Cardiac muscle cell (in vitro differentiated cells and primary cell): ENCODE results near the gene ABHD16A. TPM values are rescaled to one million over a fixed set of nuclear protein-coding genes. Genes with fewer than 3 reads are reported as not detected.
A peak's percentile ranks its signal among the peaks of the same experiment; 100 is the strongest.

Experiments
- DNase-seq, 2 donors: peaks; one replicate each; pipeline versions ENCODE4 v3.0.0 to v3.0.0-alpha.2; 2010 to 2017; ENCODE audit warnings: low read depth in 1 of 2, low spot score in 1 of 2
- H3K27ac ChIP-seq: fragments of 200-600 bp; sonication (generic); 2 replicates; pipeline ENCODE4 v1.5.1; 2016
- H3K27me3 ChIP-seq: fragments of 200-600 bp; sonication (generic); 2 replicates; pipeline ENCODE4 v1.6.0; 2016; ENCODE audit warnings: control low read depth
- H3K36me3 ChIP-seq: fragments of 200-600 bp; sonication (generic); 2 replicates; pipeline ENCODE4 v1.5.1; 2016; ENCODE audit warnings: control low read depth
- H3K4me1 ChIP-seq: fragments of 200-600 bp; sonication (generic); 2 replicates; pipeline ENCODE4 v1.8.1; 2017; ENCODE audit warnings: low read depth, mild to moderate bottlenecking, mixed run types
- H3K4me3 ChIP-seq: fragments of 200-600 bp; sonication (generic); 2 replicates; pipeline ENCODE4 v1.5.1; 2016; ENCODE audit warnings: mild to moderate bottlenecking
- H3K9me3 ChIP-seq: fragments of 200-600 bp; sonication (generic); 2 replicates; pipeline ENCODE4 v1.5.1; 2017; ENCODE audit warnings: low read depth, mild to moderate bottlenecking, control low read depth
- polyA plus RNA-seq: library from polyadenylated mRNA; unstranded; fragments of >200 nt; fragmentation: Nextera tagmentation; extraction: Ambion mirVana; gene quantifications from 2 replicates; pipeline ENCODE4 v1.2.1, GENCODE V29; 2016
- total RNA-seq: library from RNA; depleted of rRNA; stranded (reverse); fragments of >200 nt; gene quantifications from 2 replicates; pipeline ENCODE4 v1.2.3, GENCODE V29; 2016
- TF ChIP-seq, protein P1 (sequence below): IDR thresholded peaks from 2 replicates; pipeline ENCODE4 v1.5.1; 2012; ENCODE audit warnings: low read depth, mild to moderate bottlenecking, low read length

Gene ABHD16A
- total and polyA plus RNA-seq, 2 experiments from 2014 or later = 48.0 to 65.1 TPM

- no peaks in the 10 kb centered on the region for H3K9me3 ChIP-seq
- H3K27me3 ChIP-seq = no peaks in the 10 kb centered on the region
- H3K36me3 ChIP-seq = no peaks in the 10 kb centered on the region
- TF ChIP-seq, protein P1, sequence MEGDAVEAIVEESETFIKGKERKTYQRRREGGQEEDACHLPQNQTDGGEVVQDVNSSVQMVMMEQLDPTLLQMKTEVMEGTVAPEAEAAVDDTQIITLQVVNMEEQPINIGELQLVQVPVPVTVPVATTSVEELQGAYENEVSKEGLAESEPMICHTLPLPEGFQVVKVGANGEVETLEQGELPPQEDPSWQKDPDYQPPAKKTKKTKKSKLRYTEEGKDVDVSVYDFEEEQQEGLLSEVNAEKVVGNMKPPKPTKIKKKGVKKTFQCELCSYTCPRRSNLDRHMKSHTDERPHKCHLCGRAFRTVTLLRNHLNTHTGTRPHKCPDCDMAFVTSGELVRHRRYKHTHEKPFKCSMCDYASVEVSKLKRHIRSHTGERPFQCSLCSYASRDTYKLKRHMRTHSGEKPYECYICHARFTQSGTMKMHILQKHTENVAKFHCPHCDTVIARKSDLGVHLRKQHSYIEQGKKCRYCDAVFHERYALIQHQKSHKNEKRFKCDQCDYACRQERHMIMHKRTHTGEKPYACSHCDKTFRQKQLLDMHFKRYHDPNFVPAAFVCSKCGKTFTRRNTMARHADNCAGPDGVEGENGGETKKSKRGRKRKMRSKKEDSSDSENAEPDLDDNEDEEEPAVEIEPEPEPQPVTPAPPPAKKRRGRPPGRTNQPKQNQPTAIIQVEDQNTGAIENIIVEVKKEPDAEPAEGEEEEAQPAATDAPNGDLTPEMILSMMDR = no peak
- no peak within 1 kb of the TSS for H3K27ac ChIP-seq
- no peak for DNase-seq
- peaks cover 20% of the 10 kb centered on the region for H3K4me1 ChIP-seq
- no peak within 1 kb of the TSS for H3K4me3 ChIP-seq
These were observed 47.5 kb downstream of the ABHD16A start, which contains the start of gene APOM for GRCh38 chr6:31655349-31656237. APOM (plus strand) TSS chr6:31655894; CDS start chr6:31655967, 73 bp downstream.

DNA sequence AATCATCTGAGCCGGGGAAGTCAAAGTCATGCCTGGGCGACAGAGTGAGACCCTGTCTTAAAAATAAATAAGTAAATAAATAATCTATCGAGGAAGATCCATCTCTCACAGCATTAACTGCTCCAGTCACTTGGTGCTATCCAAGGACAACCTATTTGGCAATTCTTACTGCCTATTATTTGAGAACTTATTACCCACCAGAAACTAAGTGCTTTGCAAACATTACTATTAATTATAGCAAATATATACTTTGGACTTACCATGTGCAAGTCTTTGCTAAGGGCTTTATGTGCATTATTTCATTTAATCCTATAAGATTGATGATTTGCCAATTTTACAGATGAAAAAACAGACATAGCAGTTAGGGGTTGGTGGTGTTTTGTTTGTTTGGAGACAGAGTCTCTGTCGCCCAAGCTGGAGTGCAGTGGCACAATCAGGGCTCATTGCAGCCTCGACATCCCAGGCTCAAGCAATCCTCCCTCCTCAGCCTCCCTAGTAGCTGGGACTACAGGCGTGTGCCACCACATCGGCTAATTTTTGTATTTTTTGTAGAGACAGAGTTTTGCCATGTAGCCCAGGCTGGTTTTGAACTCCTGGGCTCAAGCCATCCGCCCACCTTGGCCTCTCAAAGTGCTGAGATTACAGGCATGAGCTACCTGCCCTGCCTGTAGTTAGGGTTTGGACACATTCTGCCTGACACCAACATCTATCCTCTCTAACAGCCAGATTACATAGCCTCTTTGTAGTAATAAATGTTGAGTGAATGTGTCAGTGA lies 48.4 kb downstream of the ABHD16A start:
- Histone ChIP-seq H3K36me3 (peaks cover under 1% of the 10 kb centered on the region), H3K9me3 (no peaks in the 10 kb centered on the region), H3K27ac (no peak overlapping the region), H3K4me1 (peaks cover 19% of the 10 kb centered on the region), H3K27me3 (no peaks in the 10 kb centered on the region), H3K4me3 (no peak overlapping the region)
- TF ChIP-seq, protein P1 = no peak
- DNase-seq = no peak

DNA sequence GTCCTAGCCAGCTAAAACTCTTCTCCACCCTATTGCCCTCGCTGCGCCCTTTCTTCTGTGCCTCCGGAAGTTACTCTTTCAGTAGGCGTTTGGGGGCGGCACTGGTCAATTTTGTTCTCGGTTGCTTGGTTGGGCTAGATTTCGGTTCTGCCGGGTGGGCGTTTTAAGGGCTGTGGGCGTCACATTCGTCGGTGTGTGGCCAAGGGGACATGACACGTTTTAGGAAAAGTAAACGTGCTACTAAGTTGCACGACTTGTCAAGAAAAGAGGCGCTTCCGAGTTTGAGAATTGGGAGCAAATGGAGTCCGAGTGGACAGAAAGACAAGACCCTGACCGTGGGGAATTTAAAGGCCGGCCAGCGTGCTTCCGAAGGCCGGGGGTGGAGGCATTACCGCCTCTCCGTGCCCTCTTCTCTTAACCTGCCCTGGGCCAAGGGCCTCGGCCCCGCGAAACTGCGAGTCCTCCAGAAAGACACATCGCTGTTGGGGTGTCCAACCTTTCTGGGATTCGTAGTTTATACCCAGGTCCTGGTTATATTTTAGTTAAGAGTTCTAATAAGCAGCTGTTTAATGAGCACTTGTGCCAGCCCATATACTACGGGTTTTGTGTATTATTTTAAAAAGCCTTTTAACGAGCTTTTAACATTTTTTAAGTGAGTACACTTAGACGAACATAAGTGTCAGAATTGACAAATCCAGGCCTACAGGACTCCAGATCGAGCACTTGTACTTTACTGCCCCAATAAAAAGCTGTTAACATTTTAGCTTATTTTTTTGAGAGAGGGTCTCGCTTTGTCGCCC lies 50.0 kb downstream of the ABHD16A start:
- peak in 1 of 2 donors; percentile 93 for DNase-seq
- Histone ChIP-seq H3K4me3 (peak overlapping the region; percentile 53), H3K27ac (peak overlapping the region; percentile 98), H3K9me3 (no peaks in the 10 kb centered on the region), H3K4me1 (peaks cover 7% of the 10 kb centered on the region), H3K36me3 (peaks cover 16% of the 10 kb centered on the region), H3K27me3 (no peaks in the 10 kb centered on the region)
- TF ChIP-seq, protein P1 = peak; percentile 12

DNA sequence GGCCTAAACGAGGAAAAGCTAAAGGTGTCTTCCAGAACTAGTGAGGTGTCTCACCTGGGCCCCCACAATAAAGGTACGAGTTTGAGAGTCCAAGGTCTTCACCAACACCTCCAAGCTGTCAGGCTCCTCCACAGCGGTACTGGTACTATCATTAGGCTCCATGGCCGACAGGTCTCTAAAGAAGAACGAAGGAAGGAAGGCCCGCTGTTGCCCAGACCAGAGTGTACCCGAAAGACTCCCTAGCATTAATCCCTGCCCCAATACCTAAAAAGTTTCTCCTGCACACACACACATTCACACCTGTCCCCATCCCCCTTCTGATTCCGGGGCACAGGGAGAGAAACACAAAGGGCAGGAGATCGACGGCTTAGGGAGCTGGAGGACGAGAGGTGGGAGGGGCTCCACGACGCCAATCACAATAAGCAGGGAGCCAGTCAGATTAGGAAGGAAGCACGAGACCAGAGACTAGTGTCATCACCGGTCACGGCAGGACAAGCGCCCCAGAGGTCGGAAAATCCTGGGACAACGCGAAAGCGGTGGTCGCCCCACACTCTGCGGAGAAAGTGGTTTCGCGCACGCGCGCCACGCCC lies 51.4 kb downstream of the ABHD16A start:
- no peaks in the 10 kb centered on the region for H3K9me3 ChIP-seq
- peaks cover 27% of the 10 kb centered on the region for H3K36me3 ChIP-seq
- no peaks in the 10 kb centered on the region for H3K27me3 ChIP-seq
- TF ChIP-seq, protein P1 = no peak
- H3K27ac ChIP-seq = peak overlapping the region; percentile 98
- DNase-seq = peak; percentile 81 to 85
- peak overlapping the region; percentile 53 for H3K4me3 ChIP-seq
- peaks cover 7% of the 10 kb centered on the region for H3K4me1 ChIP-seq

DNA sequence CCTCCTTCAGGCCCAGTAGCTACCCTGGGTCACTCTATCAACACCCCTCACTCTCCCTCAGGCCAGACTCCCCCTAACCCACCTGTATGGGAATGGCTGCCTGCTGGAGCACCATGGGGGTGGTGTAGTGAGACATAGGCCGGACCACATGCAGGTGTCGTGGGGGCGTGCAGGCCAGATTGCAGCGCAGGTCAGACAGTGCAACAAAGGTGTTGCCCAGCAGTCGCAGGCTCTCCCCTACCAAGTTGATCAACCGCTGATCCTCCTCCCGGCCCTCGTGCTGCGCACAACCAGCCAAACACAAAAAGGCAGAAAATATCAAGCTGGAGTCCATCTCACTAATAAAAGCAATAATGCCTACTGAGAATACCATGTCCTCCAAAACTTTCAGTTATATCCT lies 57.8 kb downstream of the ABHD16A start:
- TF ChIP-seq, protein P1 = no peak
- DNase-seq = no peak
- Histone ChIP-seq H3K4me1 (no peaks in the 10 kb centered on the region), H3K27ac (no peak overlapping the region), H3K27me3 (no peaks in the 10 kb centered on the region), H3K36me3 (peaks cover 77% of the 10 kb centered on the region), H3K4me3 (no peak overlapping the region), H3K9me3 (no peaks in the 10 kb centered on the region)
